ENCODE results near the gene FARSB.

DNA sequence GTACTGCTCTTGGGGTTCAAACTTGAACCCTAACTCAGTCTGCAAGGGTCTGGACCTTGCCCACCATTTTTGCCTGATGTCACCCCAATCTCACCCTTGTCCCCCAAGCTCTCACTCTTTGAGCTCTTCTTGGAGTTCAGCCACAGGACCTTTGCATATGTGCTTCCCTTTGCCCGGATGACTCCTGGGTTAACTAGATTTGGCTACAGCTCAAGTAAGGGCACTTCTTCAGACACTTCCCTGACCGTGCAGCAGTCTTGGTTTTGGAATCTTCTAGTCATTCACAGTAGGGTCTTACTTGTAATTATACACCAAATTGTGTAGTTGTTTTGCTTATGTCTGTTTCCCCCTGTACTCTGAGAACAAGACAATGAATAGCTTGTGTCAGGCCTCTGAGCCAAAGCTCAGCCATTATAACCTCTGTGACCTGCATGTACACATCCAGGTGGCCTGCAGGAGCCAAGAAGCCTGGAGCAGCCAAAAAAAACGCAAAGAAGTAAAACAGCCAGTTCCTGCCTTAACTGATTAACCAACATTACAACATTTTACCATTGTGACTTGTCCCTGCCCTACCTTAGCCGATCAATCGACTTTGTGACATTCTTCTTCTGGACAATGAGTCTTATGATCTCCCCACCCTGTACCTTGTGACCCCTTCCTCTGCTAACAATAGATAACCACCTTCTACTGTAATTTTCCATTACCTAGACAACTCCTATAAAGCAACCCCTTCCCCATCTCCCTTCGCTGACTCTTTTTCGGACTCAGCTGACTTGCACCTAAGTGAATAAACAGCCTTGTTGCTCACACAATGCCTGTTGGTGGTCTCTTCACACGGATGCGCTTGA is 14.5 kb upstream of the FARSB start:
- TF ChIP-seq, protein P1, sequence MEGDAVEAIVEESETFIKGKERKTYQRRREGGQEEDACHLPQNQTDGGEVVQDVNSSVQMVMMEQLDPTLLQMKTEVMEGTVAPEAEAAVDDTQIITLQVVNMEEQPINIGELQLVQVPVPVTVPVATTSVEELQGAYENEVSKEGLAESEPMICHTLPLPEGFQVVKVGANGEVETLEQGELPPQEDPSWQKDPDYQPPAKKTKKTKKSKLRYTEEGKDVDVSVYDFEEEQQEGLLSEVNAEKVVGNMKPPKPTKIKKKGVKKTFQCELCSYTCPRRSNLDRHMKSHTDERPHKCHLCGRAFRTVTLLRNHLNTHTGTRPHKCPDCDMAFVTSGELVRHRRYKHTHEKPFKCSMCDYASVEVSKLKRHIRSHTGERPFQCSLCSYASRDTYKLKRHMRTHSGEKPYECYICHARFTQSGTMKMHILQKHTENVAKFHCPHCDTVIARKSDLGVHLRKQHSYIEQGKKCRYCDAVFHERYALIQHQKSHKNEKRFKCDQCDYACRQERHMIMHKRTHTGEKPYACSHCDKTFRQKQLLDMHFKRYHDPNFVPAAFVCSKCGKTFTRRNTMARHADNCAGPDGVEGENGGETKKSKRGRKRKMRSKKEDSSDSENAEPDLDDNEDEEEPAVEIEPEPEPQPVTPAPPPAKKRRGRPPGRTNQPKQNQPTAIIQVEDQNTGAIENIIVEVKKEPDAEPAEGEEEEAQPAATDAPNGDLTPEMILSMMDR (IDR thresholded peaks at IDR 0.05): no peak
- TF ChIP-seq EP300 (IDR thresholded peaks at IDR 0.05): no peak
- no peak for TF ChIP-seq POLR2A (IDR thresholded peaks at IDR 0.05)
- no peak for TF ChIP-seq POLR2AphosphoS5 (IDR thresholded peaks at IDR 0.05)

Measured in gastroesophageal sphincter (tissue), 3 donors.